Measurements from ENCODE around the gene SH3BP1.
"Not testable (repeated sequence)": the region's sequence is repeated elsewhere in the genome, so short reads cannot be mapped to it uniquely, and the experiment has no call there.

SH3BP1 gene

DNA sequence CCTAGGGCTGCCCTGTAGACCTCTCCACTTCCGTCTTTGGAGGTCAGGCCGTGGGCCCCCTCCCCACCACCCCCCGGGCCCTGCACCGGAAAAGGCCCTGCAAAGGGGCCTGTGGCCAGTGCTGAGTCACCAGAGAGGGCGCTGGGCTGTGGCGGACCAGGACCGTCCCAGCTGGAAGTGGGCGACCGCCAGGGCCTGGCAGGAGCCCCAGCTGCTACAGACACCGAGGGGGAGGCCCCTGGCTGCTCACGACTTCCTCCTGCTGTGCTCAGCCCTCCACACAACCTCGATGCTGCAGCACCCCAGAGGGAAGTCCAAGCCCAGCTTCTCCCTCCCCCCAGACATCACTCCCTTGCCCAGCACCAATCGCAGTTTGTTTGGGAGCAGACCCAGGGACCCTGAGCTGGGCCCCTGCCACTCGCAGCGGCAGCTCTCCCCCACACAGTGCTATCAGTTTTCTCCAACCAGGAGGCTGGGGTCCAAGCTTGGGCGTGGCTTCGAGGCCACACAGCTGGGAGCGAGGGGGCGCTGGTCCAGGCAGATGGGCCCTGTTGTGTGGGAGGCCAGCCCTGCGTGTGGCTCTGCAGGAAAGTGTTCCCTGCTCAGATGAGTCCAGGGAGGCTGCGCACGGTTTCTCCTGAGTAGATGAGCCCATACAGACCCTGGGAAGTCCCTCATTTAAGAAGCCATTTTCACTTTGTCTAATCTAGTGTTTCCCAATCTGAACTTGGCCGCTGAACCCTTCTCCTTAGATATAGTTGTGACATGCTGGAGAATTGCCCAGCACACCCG is 5.6 kb upstream of the SH3BP1 start:
- DNase-seq (ENCODE audit: low spot score): peak; percentile 87

DNA sequence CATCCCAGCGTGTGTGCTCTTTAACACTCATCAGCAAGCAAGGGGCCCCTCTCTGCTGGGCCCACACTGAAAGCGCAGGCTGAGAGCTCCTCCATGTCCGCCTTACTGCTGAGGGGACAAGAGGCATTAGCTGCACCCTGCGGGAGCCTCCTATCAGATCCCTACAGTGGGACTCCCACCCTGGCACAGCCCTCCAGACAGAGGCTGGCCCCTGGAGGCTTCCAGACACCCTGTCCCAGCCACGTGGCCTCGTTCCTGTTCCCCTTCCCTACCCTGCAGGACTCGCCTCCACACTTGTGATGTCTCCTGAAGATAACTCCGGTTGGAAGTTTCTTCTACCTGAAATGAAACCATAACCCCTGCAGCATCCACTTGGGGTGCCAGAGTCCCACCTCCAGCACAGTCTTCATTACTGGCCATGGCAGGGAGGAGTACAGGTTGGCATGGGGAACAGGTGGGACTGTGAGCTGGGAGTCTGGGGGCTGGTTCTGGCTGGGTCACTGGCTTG is 5.0 kb upstream of the SH3BP1 start:
- no peak for DNase-seq (ENCODE audit: low spot score)

DNA sequence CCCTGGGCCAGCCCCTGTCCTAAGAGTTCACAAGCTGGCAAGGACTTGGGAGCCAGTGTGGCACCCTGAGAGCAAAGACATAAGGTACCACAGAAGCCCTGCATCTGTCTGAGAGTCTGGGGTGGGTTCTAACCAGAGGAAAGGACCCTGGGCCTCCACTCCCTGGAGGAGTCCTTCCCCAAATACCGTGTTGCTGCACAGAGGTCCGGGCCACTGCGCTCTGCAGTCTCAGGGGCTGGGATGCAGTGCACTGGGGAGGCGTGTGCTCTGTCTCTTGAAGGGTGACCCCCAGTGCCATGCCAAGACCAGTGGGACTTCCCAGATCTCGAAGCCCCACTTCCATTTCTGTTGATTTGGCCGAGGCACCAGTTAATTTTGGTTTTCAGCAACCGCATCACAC is 4.3 kb upstream of the SH3BP1 start:
- no peak for DNase-seq (ENCODE audit: low spot score)

DNA sequence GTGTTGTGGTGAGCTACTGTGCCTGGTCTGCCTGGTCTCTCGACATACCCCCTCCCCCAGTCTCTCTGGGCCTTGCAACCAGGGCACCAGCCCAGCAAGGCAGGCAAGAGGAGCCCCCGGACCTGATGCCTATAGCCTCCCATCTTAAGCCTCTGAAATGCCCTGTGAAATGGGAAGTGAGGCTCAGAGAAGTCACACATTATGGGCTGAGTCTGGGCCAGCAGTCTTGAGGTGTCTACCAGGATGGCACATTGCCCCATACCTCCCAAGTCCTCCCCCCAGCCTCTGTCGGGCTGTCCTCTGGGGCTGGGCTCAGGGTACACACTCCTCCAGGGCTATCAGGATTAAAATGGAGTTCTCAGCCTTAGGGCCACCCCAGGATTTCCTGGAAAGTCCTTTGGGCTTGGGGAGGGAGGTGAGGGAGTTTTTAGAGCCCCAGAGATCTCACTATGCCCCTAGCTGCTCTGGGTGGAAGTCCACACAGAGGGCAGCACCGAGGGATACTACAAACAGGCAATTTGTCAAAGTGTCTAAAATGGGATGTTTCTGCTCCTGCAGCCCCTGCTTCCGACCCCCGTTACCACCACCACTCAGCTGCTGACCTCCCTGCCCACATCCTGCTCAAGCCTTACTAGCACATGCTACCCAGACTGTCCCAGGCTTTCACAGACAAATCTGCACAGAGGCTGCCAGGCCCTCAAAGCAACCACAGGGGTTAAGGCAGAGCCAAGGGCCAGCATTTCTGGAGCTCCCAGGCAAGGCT is 3.1 kb upstream of the SH3BP1 start:
- no peak for DNase-seq (ENCODE audit: low spot score)

DNA sequence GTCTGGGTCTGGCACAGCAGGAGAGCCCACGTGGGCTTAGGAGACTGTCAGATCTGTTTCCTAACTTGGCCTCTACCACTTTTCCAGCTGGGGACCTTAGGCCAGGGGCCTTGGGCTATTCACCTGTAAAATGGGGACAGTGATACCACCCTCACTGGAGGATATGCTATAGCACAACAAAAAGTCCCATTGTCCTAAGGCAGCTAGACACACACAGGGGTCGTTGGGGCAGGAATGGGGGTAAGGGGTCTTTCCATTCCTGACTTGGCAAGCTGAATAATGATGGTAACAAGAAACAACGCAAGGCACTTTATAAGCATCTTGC is 2.6 kb upstream of the SH3BP1 start:
- DNase-seq (ENCODE audit: low spot score): no peak

DNA sequence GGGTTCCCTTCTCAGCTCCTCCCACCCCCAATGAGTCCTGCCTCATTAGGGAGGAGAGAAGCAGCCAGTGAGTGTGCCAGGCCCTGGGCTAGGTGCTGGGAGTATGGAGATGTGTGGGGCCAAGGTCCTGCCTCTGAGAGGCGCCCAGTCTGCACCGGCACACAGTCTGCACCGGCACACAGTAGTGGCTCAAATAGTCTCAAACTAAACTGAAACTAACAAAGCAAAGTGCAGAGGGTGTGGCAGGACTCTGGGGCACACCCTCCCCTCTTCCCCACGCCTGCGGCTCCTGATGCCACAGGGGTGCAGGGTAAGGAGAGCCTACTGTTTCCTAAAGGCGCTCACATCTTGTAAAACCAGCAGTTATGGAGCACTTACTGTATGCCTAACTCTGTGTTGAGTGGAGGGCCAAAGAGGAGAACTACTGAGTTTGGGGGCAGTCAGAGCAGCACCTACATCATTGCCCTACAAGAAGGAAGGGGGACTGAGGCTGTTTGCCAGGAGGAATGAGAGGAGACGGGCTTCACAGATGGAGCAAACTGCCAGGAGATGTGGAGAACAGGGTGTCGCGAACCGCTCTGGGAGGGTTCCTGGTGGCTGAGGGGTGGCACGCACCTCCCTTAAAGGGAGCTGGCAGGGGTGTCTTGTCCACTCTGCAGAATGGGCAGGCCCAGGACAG is 939 bp upstream of the SH3BP1 start:
- no peak for DNase-seq (ENCODE audit: low spot score)

DNA sequence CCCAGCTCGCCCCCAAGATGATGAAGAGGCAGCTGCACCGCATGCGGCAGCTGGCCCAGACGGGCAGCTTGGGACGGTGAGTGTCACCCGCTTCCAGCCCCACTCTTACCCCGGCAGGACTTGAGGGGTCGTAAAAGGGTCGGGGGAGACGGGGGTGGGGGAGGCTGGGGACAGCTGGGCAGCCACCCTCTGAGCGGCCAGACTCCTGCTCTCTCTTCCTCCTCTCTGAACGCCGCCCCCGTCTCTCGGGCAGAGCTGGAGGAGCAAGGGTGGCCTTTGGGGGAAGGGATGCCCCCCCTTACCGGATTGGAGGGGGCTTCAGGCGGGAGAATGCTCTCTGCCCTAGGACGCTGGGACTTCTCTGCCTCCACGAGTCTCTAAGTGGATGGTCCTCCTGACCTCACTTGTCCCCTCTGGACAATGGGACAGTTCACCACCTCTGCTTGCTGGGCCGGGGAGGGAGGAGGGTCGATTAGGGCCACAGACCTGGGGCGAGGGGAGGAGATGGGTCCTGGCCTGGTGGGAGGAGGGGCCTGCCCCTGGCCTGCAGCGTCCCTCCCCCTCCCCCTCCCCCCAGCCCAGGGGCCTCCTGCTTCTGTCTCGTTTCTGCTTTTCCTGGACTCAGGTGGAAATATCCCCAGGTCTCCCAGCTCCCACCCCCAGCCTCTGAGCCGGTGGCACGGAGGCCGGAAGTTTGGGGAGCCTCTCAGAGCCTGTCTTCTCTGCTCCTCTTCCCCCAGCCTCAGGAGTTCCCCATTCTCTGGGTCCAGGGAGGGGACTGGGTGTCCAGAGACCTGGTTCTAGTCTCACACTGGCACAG is 512 bp downstream of the SH3BP1 start:
- DNase-seq (ENCODE audit: low spot score): peak; percentile 51

DNA sequence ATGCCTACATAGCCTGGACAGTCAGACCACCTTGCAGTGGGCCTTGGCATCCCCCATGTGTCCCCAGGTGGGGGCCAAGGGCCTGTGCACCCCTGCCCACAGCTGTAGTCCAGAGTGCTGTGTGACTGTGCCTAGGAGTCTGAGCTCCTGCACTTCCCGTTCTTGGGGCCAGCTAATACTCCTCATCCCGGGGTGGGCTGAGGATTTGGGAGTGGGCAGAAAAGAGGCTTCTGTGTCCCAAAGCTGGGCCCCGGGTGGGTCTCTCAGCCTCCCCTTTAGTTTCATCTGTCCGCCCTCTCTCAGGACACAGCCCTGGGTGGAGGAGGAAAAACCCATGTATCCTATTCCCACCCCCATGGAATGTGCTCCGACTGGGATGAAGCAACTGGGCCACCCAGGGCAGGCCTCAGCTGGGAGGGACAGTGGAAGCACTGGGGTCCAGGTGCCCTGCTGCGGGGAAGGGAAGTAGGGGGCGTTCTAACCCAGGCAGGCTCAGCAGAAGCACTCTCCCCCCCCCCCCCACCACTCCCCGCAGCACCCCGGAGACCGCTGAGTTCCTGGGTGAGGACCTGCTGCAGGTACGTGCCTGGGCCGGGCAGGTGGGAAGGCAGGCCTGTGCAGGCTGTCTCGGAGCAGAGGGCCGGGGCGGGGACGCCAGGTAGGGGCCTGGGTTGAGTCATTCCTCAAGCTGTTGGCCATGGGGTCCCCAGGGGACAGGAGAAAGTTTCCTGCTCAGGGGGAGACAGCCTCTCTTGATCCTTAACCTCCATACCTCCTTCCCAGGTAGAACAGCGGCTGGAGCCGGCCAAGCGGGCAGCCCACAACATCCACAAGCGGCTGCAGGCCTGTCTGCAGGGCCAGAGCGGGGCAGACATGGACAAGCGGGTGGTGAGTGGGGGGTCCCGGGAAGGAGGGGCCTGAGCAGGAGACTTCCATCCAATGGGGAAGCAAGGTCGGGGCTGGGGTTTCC is 1.4 kb downstream of the SH3BP1 start:
- DNase-seq (ENCODE audit: low spot score): no peak

DNA sequence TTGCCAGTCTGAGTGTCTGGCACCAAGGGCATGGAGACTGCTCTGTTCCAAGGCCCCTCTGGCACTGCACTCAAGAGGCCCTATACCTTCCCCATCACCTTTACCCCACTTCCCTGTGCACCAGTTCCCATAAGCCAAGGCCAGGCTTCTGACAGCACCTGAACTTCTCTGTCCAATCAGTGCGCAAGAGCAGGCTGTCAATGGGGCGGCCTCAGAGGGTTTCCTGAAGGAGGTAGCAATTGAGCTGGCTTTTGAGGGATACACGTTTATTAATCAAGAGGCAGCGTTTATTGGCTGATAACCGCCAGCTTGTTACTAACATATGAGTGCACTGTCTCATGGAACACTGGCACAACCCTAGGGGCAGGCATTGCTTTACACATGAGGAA is 2.1 kb downstream of the SH3BP1 start:
- DNase-seq (ENCODE audit: low spot score): no peak

DNA sequence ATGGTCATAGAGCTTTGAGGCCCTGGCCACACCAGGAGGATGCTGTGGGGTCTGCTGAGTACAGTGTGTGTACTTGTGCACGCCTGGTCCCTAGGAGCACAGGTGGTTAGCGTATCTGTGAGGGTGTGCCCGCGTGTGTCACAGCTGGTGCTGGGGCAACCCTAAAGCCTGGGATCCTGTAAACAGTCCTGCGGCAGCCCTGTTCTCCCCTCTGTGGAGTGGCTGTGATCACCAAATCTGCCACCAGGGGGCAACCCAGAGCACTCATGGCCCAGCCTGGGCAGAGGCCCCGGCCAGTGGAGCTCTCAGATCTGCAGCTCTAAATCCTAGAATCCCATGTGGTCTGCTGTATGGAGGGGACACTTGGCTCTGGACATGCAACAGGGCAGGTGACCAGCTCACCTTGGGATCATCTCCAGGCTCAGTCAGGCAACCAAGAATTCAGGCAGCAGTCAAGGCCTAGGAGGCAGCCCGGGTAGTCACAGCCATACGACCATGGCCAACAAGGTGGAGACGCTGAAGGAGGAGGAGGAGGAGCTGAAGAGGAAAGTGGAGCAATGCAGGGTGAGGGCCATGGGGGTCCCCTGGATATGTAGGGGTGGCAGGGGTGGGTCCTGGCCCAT is 3.9 kb downstream of the SH3BP1 start:
- DNase-seq (ENCODE audit: low spot score): peak; percentile 84

DNA sequence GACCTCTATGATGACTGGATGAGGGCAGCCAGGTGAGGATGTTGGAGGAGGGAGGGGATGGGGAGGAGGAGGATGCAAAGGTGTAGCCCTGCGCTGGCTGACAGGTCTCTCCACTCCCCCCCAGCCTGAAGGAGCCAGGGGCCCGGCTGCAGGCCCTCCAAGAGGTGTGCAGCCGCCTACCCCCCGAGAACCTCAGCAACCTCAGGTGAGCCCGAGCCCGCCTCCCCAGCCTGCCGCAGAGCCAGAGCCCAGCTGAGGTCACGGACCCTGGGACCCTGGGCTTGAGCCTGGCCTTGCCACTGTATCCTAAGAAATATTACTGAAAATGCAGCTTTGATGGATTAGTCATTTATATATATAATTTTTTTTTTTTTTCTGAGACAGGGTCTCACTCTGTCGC is 7.8 kb downstream of the SH3BP1 start:
- DNase-seq (ENCODE audit: low spot score): no peak

DNA sequence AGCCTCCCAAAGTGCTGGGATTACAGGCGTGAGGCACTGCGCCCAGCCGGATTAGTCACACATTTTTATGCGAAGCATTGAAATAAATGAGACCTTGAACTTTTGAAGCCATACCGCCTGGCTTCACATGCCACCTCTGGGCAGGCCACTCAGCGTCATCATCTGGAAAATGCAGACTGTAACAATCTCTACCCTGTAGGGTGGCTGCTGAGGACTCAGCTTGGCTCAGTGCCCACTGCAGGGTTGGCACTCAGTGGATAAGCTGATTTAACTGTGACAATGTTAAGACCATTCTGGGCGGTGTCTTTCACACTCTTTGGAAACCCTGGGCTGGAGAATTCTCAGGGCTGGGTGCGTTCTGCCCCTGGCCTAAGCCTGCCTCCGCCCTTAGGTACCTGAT is 8.5 kb downstream of the SH3BP1 start:
- no peak for DNase-seq (ENCODE audit: low spot score)

DNA sequence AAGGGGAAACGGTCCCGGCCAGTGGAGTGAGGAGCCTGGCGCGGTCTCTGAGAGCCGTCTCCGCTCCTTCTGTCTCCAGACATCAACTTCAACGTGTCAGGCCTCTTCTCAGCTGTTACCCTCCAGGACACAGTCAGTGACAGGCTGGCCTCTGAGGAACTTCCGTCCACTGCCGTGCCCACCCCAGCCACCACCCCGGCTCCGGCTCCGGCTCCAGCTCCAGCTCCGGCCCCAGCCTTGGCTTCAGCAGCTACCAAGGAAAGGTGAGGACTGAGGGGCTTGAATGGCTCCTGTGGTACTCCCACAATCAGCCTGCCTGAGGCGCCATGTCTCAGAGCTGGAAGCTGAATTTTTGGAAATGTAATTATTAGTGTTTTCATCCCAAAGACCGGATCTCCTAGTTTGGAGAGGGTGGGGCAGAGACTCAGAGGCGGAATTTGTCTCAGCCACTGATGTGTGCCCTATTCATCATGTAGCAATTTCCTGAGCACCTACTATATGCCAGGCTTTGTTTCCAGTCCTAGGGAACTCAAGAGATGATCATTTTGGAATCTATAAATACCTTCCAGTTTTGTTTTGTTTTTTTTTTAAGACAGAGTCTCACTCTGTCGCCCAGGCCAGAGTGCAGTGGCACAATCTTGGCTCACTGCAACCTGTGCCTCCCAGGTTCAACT is 11.1 kb downstream of the SH3BP1 start:
- DNase-seq (ENCODE audit: low spot score): no peak

DNA sequence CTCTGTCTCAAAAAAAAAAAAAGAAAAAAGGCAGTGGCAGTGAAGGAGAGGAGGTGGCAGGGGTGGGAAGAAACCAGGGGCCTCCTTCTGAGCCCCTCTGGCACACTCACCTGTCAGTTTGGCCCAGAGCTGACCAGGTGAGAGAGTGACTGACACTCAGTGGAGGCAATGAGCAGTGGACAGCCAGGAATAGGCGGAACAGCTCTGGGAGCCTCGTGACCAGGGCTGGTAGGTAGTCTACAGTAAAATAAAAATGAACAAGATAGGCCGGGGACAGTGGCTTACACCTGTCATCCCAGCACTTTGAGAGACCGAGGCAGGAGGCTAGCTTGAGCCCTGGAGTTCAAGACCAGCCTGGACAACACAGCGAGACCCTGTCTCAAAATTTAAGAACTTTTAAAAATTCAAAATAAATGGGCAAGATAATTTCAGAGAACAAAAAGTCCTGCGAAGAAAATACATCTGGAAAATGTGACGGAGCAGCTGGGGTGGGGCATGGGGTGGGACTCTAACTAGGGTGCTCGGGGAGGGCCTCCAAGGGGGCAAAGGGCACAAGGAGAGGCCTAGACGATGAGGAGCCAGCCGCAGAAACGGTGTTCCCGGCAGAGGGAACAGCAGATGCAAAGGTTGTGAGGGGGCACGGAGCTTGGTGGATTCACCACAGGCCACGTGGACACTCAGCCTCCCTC is 15.2 kb downstream of the SH3BP1 start:
- DNase-seq (ENCODE audit: low spot score): no peak

DNA sequence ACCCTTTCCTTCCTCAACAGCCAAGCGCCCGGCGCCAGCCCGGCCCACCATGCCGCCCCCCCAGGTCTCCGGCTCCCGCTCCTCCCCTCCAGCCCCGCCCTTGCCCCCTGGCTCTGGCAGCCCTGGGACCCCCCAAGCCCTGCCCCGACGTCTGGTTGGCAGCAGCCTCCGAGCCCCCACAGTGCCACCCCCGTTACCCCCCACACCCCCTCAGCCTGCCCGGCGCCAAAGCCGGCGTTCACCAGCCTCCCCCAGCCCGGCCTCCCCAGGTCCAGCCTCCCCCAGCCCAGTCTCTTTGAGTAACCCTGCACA is 15.7 kb downstream of the SH3BP1 start:
- DNase-seq (ENCODE audit: low spot score): no peak

DNA sequence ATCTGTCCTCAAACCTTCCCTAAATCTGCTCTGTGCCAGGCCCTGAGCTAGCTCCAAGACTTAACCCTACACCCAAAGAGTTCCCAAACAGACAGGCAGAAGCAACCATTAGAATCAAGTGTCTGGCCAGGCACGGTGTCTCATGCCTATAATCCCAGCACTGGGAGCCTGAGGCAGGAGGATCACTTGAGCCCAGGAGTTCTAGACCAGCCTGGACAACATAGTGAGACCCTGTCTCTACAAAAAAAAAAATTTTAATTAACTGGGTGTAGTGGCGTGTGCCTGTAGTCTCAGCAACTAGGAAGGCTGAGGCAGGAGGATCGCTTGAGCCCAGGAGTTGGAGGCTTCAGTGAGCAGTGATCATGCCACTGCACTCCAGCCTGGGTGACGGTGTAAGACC is 17.1 kb downstream of the SH3BP1 start:
- DNase-seq (ENCODE audit: low spot score): not testable (repeated sequence)

DNA sequence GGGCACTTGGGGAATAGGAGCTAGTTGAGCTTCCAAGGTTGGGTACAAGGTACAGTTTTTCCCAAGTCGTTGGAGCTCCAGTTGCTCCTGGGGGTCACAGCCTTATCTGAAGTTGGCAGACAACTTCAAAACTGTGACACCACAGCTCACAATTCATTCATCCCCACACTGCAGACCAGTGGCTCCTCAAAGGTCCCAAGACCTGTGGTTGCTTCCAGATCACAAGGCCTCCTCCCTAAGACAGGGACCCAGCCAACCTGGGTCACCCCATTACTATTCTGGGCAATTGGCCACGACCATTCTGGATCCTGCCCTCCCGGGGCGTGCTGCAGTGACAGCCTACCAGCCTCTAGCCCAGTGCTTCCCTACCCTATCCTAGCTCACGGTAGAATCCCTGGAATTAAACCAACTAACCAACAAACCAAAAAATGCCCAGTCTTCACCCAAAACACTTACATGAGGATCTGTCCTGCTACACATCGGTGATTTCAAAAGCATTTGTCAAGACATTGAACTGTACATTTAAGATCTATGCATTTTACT is 18.2 kb downstream of the SH3BP1 start:
- DNase-seq (ENCODE audit: low spot score): no peak

DNA sequence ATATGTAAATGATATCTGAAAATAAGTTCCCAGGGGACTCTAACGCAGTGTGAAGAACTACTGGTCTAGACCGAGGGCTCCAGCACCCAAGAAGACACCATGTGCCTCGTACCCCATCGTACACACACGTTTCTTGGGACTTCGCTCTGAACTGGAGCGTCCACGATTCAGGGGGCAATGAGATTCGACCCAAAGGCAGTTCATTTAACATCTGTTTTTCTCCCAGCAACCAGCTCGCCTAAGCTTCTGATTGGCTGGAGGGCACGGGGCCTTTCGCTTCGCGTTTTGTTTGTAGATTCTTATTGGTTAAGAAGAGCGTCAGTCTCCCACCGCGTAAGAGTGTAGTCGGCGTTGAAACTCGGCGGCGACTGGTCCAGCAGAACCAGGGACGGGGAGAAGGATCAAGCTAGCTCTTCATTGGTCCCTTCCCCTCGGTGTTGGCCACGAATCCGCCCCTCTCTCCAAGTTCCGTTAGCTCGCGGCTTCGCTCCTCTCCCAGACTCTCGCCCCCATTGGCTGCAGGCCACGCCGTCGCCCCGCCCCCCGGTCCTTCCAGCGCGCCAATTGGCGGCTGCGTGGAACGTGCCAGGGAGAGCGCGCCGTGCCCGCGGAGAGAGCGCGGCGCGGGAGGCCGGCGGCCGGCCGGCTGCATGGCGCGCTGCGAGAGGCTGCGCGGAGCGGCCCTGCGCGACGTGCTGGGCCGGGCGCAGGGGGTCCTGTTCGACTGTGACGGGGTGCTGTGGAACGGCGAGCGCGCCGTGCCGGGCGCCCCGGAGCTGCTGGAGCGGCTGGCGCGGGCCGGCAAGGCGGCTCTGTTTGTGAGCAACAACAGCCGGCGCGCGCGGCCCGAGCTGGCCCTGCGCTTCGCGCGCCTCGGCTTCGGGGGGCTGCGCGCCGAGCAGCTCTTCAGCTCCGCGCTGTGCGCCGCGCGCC is 18.9 kb downstream of the SH3BP1 start, which contains the start of gene PDXP:
TSS of gene PDXP (plus strand) at position 591 of the 933 bp plus-strand sequence. CDS start at position 651, 60 bp downstream.
- DNase-seq (ENCODE audit: low spot score): peak; percentile 99
